ES-I3 (cell line): ENCODE measurements around the gene BAAT.

Experiments
- H3K36me3 ChIP-seq: 2 replicates; pipeline ENCODE4 v1.6.1; 2013; ENCODE audit warnings: mild to moderate bottlenecking, low read length, control low read depth, moderate library complexity; ENCODE audit not compliant: insufficient read depth
- H3K4me1 ChIP-seq: 2 replicates; pipeline ENCODE4 v1.6.1; 2013; ENCODE audit warnings: mild to moderate bottlenecking, control low read depth, low read length; ENCODE audit not compliant: insufficient read depth
- H3K9ac ChIP-seq: 2 replicates; pipeline ENCODE4 v1.6.1; 2013; ENCODE audit warnings: low read depth, mild to moderate bottlenecking, low read length, moderate library complexity
- H3K9me3 ChIP-seq: 2 replicates; pipeline ENCODE4 v1.6.1; 2013; ENCODE audit warnings: mild to moderate bottlenecking, low read length, moderate library complexity; ENCODE audit not compliant: control insufficient read depth, insufficient read depth

The BAAT gene

GRCh38 chr9:101387871-101388506 lies 3.2 kb upstream of the BAAT start:
- H3K9ac ChIP-seq = no peak overlapping the region
- H3K36me3 ChIP-seq = peaks cover 10% of the 10 kb centered on the region; the same call in 1 of the 2 replicates
- H3K9me3 ChIP-seq = peaks cover 7% of the 10 kb centered on the region; the same call in 1 of the 2 replicates
- no peaks in the 10 kb centered on the region for H3K4me1 ChIP-seq

- Histone ChIP-seq H3K4me1 (no peaks in the 10 kb centered on the region), H3K9me3 (peaks cover 5% of the 10 kb centered on the region; the same call in 1 of the 2 replicates), H3K36me3 (no peaks in the 10 kb centered on the region; the same call in 1 of the 2 replicates), H3K9ac (no peak overlapping the region)
Measured at GRCh38 chr9:101383361-101383760, 1.4 kb downstream of the BAAT start.

GRCh38 chr9:101381833-101382342 lies 2.9 kb downstream of the BAAT start:
- Histone ChIP-seq H3K9ac (no peak overlapping the region), H3K4me1 (no peaks in the 10 kb centered on the region), H3K9me3 (peaks cover 5% of the 10 kb centered on the region; the same call in 1 of the 2 replicates), H3K36me3 (no peaks in the 10 kb centered on the region; the same call in 1 of the 2 replicates)

GRCh38 chr9:101381118-101381517 lies 3.7 kb downstream of the BAAT start:
- Histone ChIP-seq H3K9me3 (peaks cover 5% of the 10 kb centered on the region; the same call in 1 of the 2 replicates), H3K36me3 (no peaks in the 10 kb centered on the region; the same call in 1 of the 2 replicates), H3K4me1 (no peaks in the 10 kb centered on the region), H3K9ac (no peak overlapping the region)

- H3K9me3 ChIP-seq = peaks cover under 1% of the 10 kb centered on the region; the same call in 1 of the 2 replicates
- H3K9ac ChIP-seq = no peak overlapping the region
- no peaks in the 10 kb centered on the region; the same call in 1 of the 2 replicates for H3K36me3 ChIP-seq
- no peaks in the 10 kb centered on the region for H3K4me1 ChIP-seq
Measured at GRCh38 chr9:101380295-101380694, 4.5 kb downstream of the BAAT start.

- Histone ChIP-seq H3K36me3 (no peaks in the 10 kb centered on the region), H3K4me1 (no peaks in the 10 kb centered on the region), H3K9me3 (no peaks in the 10 kb centered on the region), H3K9ac (no peak overlapping the region)
Measured at GRCh38 chr9:101376111-101376848, 8.5 kb downstream of the BAAT start.

GRCh38 chr9:101375546-101375945 lies 9.3 kb downstream of the BAAT start:
- Histone ChIP-seq H3K36me3 (no peaks in the 10 kb centered on the region), H3K9me3 (no peaks in the 10 kb centered on the region), H3K4me1 (no peaks in the 10 kb centered on the region), H3K9ac (no peak overlapping the region; the same call in 1 of the 2 replicates)

- Histone ChIP-seq H3K9ac (no peak overlapping the region), H3K36me3 (no peaks in the 10 kb centered on the region), H3K9me3 (no peaks in the 10 kb centered on the region), H3K4me1 (no peaks in the 10 kb centered on the region)
Measured at GRCh38 chr9:101372327-101373118, 12.3 kb downstream of the BAAT start.

- H3K9me3 ChIP-seq = no peaks in the 10 kb centered on the region
- no peak overlapping the region for H3K9ac ChIP-seq
- no peaks in the 10 kb centered on the region for H3K36me3 ChIP-seq
- H3K4me1 ChIP-seq = no peaks in the 10 kb centered on the region
Measured at GRCh38 chr9:101371813-101372212, 13.0 kb downstream of the BAAT start.

GRCh38 chr9:101369884-101370531 lies 14.8 kb downstream of the BAAT start:
- Histone ChIP-seq H3K36me3 (no peaks in the 10 kb centered on the region), H3K4me1 (no peaks in the 10 kb centered on the region), H3K9me3 (no peaks in the 10 kb centered on the region), H3K9ac (no peak overlapping the region)

GRCh38 chr9:101369286-101369685 lies 15.5 kb downstream of the BAAT start:
- Histone ChIP-seq H3K4me1 (no peaks in the 10 kb centered on the region), H3K9me3 (no peaks in the 10 kb centered on the region), H3K9ac (no peak overlapping the region), H3K36me3 (no peaks in the 10 kb centered on the region)

GRCh38 chr9:101367323-101367722 lies 17.5 kb downstream of the BAAT start:
- H3K9me3 ChIP-seq = no peaks in the 10 kb centered on the region
- H3K36me3 ChIP-seq = no peaks in the 10 kb centered on the region
- H3K9ac ChIP-seq = no peak overlapping the region
- no peaks in the 10 kb centered on the region for H3K4me1 ChIP-seq

GRCh38 chr9:101366038-101366756 lies 18.6 kb downstream of the BAAT start:
- H3K9me3 ChIP-seq = no peaks in the 10 kb centered on the region
- no peaks in the 10 kb centered on the region for H3K36me3 ChIP-seq
- no peaks in the 10 kb centered on the region for H3K4me1 ChIP-seq
- H3K9ac ChIP-seq = no peak overlapping the region
